ENCODE results near the gene CORO2A. TPM values are rescaled to one million over a fixed set of nuclear protein-coding genes. Genes with fewer than 3 reads are reported as not detected.

CORO2A gene
- total and polyA plus RNA-seq, 2 of the 13 experiments (the other 11 are each of a cell fraction or from before 2014, with no cell fraction given): 14.4 to 15.3 TPM

DNA sequence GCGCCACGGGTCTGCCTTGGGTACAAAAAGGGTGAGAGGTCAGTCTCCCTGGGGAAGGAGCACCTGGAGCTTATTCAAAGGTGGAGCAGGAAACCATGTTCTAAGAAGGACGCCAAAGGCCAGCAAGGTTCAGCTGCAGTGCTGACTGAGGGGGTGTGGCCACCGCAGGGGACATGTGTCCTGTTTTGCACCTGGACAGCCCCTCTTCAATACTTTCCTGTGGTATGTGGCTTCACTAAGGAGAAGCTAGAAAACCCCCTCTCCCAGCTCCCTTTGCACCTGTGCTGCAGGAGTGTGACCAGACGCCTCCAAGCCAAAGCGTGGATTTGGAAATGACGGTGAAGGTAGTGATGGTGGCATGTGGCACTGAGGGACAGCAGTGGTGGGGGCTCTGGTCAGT, 97.0 kb downstream of the CORO2A start (continued):
- TF ChIP-seq, protein P1, sequence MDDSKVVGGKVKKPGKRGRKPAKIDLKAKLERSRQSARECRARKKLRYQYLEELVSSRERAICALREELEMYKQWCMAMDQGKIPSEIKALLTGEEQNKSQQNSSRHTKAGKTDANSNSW (CRISPR knock-in tag; IDR thresholded peaks at IDR 0.05; ENCODE audit: borderline replicate concordance): no peak
- no peak for TF ChIP-seq ZNF430 (CRISPR knock-in tag; IDR thresholded peaks at IDR 0.05)

DNA sequence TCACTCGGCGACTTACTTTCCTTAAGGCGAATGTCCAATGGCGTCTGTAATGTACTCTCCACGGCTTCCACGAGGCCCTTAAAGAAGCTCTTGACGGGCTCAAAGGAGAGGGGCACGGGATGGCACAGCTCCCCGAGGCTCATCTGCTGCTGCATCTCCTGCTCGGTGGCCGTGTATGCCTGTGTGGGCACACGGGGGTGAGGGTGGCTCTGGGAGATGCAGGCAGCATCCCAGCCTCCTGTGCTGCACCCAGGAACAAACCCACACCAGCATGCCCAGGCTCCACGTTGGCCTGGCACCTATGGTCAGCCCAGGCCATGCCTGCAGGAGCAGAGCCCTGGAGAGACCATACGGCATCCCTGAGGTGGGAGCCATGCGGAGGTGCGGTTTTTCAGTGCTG, 97.6 kb downstream of the CORO2A start:
- Histone ChIP-seq H4K20me1 (ENCODE audit: insufficient read depth, low read length) (no peaks in the 10 kb centered on the region), H3K4me2 (ENCODE audit: low read depth, low read length) (no peak overlapping the region), H3K9me3 (ENCODE audit: low read length) (no peaks in the 10 kb centered on the region), H3K79me2 (ENCODE audit: insufficient read depth, low read length) (no peaks in the 10 kb centered on the region), H3K9ac (ENCODE audit: insufficient read depth, low read depth, low read length) (no peak overlapping the region), H2AFZ (ENCODE audit: low read length) (no peak overlapping the region), H3K4me3 (replicated peaks in 1 of 3; ENCODE audit: insufficient read depth in 1 of 3, low read depth in 2 of 3, low read length in 3 of 3) (no peak overlapping the region), H3K36me3 (replicated peaks in 1 of 2; ENCODE audit: control insufficient read depth in 1 of 2, insufficient read depth in 2 of 2, low read length in 2 of 2) (peaks cover 14 to 38% of the 10 kb centered on the region in 2 experiments), H3K27ac (ENCODE audit: extremely low read length, insufficient read depth, low read length) (no peak overlapping the region), H3K27me3 (ENCODE audit: control insufficient read depth in 1 of 2, insufficient read depth in 2 of 2, low read length in 2 of 2) (no peaks in the 10 kb centered on the region), H3K4me1 (ENCODE audit: insufficient read depth, low read length) (peaks cover 14% of the 10 kb centered on the region)
- ChIA-PET CTCF (ENCODE audit: low intra/inter-chr PET ratio, low total read pairs) (no interaction called here), POLR2A (no interaction called here)
- DNase-seq (ENCODE audit: low spot score) (no peak), FAIRE-seq (no peak), ATAC-seq (no peak)
- TF ChIP-seq, protein P2, sequence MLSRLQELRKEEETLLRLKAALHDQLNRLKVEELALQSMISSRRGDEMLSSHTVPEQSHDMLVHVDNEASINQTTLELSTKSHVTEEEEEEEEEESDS (CRISPR knock-in tag; IDR thresholded peaks at IDR 0.05; ENCODE audit: borderline replicate concordance): no peak
- TF ChIP-seq ZNF383 (CRISPR knock-in tag; IDR thresholded peaks at IDR 0.05; ENCODE audit: borderline replicate concordance) (no peak), MED1 (CRISPR knock-in tag; IDR thresholded peaks at IDR 0.05) (no peak), JDP2 (CRISPR knock-in tag; IDR thresholded peaks at IDR 0.05; ENCODE audit: borderline replicate concordance) (no peak), U2AF2 (IDR thresholded peaks at IDR 0.05; ENCODE audit: low read depth, low read length) (no peak), MEIS2 (CRISPR knock-in tag; IDR thresholded peaks at IDR 0.05) (no peak), NRL (CRISPR knock-in tag; IDR thresholded peaks at IDR 0.05; ENCODE audit: borderline replicate concordance) (no peak)
- intact Hi-C loops (cut with micrococcal nuclease; ENCODE audit: unreplicated experiment): no loop called here
- in situ Hi-C loops (cut with HindIII; ENCODE audit: extremely low pct_ligation_motif_present, low pct_unique_long_range_greater_than_20kb): no loop called here
- BruUV-seq (replicated peaks): no TSS peak
- WGBS (ENCODE audit: low lambda C conversion rate): 94% methylated on average over 9 of the region's 16 CpGs

Measured in HepG2 (cell line).